GM21717 (cell line): ENCODE results near the gene TNS1.
"Not testable (repeated sequence)": the region's sequence is repeated elsewhere in the genome, so short reads cannot be mapped to it uniquely, and the experiment has no call there.

Experiments used
- ATAC-seq: cut with Tn5 transposase; IDR thresholded peaks from one replicate; pipeline ENCODE4 v1.9.1; 2021; ENCODE audit warnings: mild to moderate bottlenecking, moderate library complexity; ENCODE audit not compliant: unreplicated experiment

The TNS1 gene

DNA sequence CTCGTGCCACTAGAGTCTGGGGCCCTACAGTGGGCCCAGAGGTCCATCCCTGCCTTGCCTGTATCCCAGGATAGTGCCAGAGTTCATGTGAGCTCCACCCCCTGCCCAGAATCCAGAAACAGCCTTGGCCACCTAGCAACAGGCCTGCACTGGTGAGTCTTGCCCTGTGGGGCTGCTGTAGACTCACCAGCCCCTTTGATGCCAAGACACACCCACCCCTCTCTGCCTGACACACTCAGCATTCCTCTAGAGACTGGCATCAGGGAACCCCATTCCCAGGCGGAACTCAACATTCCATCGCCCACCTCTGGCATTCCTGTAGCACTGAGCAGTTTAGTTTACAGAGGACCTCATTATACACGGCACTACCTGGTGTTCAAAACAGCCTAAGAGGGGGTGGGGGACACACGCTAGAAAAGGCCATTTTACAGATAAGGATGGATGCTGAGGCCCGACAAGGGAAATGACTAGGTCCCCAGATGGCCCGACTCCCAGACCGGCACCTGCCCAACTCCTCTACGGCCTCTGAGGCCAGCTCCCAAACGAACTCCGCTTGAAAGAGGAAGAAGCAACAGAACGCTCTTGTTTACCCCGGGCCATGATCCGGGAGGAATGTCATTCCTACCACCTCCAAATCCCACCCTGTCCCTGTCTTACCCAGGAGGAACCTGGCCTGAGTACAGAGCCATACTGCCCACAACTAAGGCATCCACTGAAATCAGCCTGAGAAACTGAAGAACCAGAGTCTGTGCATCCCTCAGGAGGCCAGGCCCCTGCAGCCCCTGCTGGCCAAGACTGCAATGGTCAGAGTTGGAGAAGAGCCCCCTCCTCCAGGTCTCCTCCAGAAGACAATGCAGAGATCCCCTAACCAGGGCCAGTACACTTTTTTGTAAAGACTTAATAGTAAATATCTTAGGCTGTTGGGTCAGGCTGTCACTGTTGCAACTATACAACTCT lies 180.2 kb downstream of the TNS1 start:
- no peak for ATAC-seq

DNA sequence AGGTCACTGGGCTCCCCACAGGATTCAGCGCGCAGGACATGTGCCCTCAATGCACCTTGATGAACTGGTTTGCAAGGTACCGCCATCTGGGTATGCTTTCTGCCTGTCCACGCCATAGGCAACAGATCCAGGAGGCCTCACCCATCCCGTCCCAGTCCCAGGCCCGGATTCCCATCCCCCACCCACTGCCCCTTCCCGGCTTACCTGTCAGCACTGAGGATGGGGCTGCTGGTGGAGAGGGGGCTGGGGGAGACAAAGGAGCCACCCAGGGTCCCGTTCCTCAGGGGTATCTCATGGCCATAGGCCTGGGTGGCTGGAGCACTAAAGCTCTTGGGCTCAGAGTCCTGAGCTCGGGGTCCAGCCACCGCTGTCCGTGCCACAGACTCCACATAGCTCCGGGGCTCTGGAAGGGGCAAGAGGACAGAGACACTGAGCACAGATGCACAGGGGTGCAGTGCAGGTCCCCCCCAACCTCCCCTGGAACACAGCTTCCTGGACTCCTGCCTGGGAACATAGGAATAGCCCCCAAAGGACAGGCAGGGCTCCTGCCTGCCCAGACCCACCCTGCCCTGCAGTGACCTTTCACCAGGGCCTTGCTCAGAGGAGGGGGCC lies 181.2 kb downstream of the TNS1 start:
- ATAC-seq, result no peak

DNA sequence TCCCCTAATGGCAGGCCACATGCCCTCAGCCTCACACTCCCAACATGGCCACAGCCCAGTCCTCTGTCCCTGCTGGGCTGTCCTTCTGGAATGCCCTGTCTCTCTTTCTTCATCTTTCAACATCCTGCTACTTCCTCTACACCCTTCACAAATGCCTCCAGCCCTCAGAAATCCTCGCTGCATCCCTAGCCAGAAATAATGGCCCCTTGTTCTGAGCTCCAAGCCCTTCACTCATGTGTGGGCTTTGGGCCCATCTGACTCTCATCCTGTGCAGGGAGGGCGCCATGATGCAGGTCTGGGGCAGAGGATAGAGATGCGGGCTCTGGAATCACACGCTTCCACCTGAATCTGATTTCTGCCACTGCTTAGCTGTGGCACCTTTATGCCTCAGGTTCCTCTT lies 181.9 kb downstream of the TNS1 start:
- ATAC-seq, result no peak

DNA sequence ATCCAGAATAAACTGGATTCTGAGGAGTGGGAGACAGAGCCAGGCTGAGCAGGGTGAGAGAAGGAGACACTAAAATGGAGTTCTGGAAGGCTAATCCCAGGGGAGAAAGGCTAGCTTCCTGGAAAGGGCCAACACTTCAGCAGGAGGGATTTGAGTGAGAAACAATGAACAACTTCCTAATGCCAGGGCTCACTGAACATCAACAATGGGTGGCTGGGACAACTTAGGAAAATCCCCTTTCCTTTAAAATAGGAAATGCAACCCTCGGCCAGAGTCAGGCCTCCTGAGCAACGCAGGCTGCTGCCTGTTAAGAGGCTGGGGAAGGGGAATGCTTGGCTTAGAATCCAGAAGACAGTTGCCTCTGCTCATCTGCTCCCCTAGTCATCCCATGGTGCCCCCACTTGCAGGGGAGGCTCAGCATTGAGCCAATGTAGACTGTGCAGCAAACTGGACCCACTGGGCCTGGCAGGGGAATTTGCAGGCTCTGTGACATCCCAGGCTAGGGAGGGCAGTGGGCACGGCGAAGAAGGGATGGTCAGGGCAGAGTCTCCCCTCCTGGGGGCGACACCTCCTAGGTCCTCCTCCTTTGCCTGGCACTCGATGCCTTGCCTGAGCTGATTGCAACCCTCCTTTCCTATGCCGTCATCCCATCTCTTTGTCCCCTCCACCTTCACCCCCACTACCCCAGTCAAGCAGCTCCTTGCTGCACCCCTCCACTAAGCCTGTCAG lies 182.5 kb downstream of the TNS1 start:
- ATAC-seq, result no peak

DNA sequence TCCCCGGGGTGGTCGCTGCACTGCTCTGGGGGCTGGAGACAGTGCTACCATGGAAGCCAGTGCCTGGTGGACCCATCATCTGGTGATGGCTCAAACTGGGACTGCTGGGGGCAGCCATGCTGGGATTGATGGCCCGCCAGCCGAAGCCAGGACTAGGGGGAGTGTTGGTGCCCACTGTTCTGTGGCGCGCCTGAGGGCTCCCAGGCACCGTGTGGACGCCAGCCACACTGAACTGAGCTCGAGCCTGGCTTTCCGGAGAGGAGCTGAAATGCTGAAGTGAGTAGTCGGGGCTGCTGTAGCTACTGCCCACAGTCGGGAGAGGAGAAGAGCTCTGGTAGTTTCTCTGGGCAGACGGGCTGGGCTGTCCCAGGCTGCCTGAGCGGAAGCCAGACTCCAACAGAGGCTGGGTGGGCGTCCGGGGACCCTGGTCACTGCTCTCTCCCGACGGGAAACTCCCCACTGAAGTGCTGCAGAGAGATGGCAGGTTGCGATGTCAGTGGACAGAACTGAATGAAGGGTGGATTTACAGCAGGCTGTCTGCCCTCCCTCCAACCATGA lies 184.4 kb downstream of the TNS1 start:
- no peak for ATAC-seq

DNA sequence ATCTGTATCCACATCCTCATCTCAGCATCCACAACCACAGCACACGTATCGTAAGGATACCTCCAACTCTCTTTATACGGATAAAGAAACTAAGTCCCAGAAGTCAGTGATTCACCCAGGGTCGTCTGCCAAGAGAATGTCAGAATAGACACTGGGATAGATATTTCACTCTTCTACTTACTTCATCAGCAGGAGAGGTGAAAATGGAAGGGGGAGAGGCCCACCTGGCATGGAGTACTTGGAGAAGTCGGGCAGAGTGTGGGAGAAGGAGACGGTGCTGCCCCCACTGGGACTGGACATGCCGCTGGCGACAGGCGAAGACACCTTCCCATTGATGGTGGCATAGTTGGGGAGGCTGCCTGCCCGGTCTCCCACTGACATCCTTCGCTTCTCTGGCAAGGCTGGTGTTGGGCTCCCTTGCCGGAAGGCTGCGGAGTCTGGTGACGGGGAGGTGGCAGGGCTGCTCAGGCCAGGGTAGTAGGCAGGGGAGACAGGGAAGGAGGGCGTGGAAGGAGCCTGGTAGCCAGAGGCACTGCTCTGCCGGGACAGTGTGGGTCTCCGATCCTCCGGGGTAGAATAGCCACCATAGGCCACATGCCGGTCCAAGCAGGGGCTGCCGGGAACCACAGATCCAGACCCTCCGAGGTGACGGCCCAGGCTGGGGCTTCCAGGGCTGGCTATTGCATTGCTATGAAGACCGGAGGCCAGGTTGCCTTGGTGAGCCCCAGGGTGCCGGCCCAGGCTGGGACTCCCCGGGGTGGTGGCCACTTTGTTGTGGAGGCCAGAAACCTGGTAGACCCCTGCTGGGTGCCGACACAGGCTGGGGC lies 185.1 kb downstream of the TNS1 start:
- no peak for ATAC-seq

DNA sequence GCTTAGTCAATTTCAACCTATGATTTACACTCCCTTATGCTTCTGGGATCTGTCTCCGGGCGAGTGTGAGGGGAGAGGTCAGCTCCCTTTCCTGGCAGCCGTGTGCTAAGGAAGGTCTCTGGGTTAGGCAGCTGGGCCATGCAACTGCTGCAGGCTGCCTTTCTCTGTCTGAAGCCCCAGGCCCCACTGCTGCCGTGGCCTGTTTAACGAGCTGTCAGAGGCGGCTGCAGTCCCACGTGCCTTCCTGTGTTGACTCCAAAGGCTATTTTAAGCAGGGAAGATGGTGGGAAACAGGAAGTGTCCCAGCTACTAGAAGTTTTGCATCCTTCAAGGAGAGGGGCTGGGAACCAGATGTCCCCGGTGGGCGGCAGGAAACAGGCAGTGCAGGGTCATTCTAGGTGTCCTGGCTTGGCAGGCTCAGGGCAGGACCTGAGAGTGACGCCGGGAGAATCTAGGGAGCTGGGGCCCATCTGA lies 186.4 kb downstream of the TNS1 start:
- ATAC-seq, result no peak

DNA sequence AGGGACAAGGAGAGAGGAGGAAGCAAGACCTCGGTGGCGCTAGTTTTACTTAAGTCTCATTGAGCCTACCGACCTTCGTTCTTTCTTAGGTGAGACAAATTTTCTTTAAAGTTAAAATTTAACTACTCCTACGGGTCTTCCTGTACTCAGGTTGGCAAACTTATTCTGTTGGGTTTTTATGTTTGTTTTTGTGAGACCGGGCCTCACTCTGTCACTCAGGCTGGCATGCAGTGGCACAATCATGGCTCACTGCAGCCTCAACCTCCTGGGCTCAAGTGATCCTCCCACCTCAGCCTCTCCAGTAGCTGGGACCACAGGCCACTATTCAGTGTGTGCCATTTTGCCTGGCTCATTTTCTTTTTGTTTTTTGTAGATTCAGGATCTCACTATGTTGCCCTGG lies 189.0 kb downstream of the TNS1 start:
- ATAC-seq, result no peak

DNA sequence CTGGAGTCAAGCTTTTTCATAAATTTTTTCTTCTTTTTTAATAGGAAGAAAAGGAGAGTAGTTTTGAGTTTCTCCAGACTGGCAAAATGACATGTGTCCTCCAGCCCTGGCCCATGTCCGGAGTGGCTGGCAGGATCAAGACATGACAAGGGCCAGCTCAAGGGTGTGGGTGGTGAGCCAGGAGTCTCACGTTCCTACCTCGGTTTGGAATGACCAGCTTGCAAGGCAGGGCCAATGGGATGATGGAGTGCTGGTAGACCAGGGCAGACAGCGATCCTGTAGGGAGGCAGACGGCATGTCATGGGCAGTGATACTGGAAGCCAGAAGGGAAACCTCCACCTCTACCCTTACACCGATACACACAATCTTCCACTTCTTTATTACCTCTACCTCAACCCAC lies 190.6 kb downstream of the TNS1 start:
- no peak for ATAC-seq

DNA sequence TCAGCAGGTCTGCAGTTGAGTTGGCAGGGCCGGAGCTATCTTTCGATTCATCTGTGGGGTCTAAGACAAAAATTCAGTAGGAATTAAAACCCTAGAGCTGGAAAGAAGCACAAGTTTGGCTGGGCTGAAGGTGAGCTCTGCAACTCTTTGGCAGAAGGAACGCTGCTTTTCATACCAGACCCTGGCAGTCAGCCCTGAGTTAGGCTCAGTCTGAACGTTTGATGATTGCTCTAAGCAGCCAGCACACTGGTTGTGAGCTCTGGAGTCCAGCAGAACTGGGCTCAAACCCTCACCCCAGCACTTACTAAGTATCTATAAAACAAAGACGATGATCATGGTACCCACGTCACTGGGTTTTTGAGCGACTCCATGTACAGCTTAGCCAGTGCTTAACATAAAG lies 192.5 kb downstream of the TNS1 start:
- no peak for ATAC-seq

DNA sequence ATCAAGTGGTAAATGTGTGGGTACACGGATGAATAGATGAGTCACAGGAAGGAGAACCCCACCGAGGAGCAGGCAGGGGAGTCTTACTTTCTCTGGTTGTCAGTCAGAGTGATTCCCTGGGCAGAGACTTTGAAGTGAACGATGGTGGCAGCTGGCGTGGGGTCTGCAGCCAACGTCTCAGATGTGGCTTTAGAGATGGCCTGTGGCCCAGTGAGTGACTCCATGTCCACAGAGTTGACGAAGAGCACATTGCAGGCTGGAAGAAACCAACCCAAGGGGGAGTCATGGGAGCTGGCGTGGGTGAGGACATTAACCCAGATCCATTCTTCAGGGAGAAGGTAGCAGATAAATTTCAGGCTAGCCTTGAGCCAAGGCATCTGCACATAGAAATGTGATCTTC lies 193.1 kb downstream of the TNS1 start:
- ATAC-seq, result no peak

DNA sequence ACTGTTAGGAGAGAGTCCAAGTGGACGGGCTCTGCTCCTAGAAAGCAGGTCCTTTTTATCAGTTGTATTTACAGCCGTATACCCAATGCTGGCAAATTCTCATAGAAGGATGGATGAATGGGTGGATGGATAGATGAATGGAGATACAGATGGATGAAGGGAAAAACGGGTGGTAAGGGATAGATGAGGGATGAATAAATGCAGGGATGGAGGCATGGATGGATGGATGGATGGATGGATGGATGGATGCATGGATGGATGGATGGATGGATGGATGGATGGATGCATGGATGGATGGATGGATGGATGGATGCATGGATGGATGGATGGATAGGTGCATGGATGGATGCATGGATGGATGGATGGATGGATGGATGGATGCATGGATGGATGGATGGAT lies 193.8 kb downstream of the TNS1 start:
- not testable (repeated sequence) for ATAC-seq

DNA sequence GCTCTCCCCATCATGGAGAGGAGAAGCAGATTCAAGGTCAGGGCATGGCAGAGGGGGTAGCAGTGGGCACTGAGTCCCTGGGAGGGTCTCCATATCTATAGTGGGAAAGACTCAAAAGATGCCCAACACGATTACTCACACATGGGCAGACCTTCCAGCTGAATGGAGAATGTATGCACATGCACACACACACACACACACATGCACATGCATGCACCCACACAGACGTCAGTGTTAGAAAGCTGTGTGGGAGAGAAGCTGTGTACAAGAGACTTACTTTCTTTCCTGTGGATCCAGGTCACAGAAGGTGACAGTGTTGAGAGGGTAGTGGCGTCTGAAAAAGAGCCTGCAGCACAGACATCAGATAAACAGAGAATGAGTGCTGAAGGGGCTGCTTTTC lies 194.5 kb downstream of the TNS1 start:
- no peak for ATAC-seq

DNA sequence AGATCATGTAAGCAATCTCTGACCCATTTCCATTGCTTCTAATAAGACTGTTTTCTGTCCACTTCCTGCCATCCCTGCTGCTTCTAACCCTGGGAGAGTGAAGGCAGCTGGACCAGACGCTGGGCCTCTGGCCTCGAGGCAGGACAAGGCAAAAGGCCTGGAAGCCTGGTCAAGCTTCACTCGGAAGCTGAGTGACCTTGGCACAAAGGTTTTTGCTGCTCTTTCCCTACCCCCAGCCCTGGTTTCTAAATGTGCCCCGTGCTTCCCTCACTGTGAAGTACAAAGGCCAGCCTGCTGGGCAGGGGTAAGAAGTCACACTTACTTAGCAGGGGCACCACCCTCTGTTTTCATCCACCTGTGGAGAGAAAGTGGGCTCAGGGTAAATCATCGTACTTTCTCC lies 195.0 kb downstream of the TNS1 start:
- no peak for ATAC-seq

DNA sequence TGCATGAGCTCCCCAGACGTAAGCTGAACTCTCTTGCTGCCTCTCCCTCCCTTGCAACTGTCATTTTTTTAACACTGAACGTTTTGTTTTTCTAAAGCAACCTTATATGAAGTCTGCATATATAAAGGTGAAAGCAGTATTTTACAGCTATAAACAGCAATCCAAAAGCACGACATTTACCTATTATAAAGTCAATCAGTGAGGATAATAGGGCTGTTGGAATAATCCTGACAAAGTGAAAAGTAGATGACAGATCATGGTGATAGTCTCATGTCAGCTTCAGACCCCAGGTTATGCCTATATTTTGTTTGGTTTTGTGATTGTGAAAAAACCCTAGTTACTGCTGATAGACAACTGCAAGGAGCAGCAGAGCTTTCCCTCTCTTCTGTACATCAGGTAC lies 195.8 kb downstream of the TNS1 start:
- ATAC-seq, result no peak

DNA sequence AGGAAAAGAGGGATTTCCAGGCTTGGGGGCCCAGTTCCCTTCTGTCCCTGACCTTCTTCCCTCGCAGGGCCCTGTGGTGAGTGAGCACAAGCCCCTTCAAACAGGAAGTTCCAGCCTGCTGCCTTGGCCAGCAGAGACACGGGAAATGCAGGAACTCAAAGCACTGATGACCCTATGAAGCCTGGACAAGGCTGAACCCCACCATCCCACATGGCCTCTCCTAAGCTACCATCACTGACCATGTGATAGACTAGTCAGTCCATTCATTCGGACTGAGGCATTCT lies 196.4 kb downstream of the TNS1 start:
- ATAC-seq, result no peak

DNA sequence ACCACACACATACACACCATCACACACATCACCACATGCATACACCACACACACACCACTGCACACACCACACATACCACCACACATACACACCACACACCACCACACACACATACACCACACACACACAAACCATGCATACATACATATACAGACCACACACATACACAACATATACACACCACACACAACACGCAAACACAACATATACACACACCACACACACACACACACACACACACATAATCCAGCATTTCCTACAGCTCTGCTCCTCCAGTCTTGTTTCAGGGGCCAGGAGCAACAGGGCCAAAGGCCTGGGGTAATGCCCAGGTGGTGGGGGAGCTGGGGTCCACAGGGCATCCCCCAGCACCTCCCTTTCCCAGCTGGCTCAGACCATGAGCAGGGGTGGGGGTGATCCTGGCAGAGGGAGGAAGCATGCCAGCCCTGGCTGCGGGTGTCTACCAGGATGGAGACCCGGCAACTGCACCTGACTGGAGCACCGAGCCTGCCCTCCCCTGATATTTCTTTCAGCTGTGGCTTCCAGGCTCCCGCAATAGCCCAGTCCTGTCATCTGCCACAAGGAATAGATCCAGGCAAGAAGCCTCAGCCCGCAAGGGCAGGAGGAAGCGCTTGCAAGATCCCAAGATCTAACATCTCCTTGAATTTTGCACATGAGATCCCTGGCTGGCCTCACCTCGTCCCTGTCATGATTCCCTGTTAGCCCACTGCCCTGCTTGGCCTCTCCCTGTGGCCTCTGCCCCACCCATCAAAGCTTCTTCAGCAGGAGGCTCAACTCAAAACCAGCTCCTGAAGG lies 196.9 kb downstream of the TNS1 start:
- no peak for ATAC-seq

DNA sequence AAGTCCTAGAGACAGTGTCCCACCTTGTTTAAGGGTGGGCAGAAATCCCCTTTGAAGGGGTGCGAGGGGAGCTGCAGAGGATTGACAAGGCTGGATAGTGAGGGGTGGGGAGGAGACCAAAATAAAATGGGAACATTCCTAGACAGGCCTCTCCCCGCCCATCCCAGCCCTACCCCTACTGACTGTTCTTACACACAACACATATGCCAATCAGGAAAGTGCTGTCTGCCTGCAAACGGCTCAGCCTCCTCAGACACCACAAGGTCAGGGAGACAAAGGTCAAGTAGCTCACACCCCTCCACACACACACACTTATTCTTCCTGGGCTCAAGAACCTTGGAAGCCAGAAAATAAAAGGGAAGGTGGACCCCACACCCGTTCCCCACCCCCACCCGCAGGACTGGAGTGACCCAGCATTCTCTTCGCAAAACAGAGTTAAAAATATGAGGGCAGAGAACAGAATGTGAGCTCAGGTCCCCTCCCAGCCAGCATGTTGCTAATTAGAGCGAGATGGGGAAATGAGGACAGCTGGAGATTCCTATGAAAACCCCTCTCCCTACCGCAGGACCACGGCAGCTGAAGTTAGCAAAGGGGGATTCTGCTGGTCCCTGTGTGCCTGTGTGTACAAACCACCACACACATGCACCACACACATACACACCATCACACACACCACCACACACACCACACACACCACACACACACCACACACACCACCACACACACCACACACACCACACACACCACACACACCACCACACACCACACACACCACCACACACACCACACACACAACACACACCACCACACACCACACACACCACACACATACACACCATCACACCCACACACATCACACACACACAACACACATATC lies 197.8 kb downstream of the TNS1 start:
- ATAC-seq, result no peak

DNA sequence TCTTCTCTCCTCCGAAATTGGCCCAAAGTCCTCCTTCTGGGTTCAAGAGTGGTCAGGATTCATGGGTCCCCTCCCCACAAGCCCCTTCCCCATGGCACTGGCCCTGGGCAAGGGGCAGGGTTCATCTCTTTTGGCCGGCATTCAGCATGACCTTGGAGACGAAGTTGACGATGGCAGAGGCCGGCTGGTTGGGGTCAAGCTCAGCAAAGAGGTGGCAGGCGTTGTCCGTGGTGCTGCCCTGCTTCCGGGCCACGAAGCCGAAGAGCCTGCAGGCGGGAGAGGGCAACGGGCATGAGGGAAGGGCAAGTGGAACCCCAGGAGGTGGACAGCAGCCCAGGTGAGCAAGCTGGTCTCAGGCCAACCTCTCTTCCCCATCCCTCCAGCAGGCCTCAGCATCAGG lies 198.5 kb downstream of the TNS1 start:
- ATAC-seq, result no peak
